Coronary artery (tissue), 2 donors: ENCODE data around the gene PGR.

Source experiments
- DNase-seq: peaks from one replicate; pipeline ENCODE4 v3.0.0-alpha.2; 2017; ENCODE audit warnings: low spot score
- H3K27ac ChIP-seq, 2 donors: fragments of 200-600 bp; sonication (generic); one replicate each; pipeline ENCODE4 v1.5.1; 2016 to 2019
- H3K4me3 ChIP-seq: fragments of 200-600 bp; sonication (generic); 2 replicates; pipeline ENCODE4 v1.5.1; 2016; ENCODE audit warnings: mild to moderate bottlenecking, moderate library complexity
- CTCF ChIP-seq: fragments of 200-600 bp; sonication (generic); IDR thresholded peaks from one replicate; pipeline ENCODE4 v1.5.1; 2019; ENCODE audit warnings: antibody characterized with exemption

PGR gene

DNA sequence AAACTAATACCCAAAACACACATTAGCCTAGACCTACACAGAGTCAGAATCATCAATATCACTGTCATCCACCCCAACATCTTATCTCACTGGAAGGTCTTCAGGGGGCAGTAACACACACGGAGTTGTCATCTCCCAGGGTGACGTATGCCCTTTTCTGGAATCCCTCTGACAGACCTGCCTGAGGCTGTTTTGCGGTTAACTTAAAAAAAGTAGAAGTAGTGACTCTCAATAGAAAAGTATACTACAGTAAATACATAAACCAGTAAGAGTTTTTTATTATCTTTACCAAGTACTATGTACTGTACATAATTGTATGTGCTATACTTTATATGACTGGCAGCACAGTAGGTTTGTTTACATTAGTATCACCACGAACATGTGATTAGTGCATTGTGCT lies 80.5 kb downstream of the PGR start:
- Histone ChIP-seq H3K4me3 (no peak overlapping the region), H3K27ac (no peak overlapping the region)
- DNase-seq: no peak
- TF ChIP-seq CTCF: no peak

DNA sequence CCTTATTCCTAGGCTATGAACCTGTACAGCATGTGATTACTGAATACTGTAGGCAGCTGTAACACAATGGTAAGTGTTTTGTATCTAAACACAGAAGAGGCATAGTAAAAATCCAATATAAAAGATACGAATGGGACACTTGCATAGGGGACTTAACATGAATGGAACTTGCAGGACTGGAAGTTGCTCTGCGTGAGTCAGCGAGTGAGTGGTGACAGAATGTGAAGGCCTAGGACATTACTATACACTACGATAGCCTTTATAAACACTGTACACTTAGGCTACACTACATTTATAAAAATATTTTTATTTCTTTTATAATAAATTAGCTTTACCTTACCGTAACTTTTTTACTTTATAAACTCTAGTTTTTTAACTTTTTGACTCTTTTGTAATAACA lies 81.1 kb downstream of the PGR start:
- DNase-seq: no peak
- Histone ChIP-seq H3K27ac (no peak overlapping the region), H3K4me3 (no peak overlapping the region)
- no peak for TF ChIP-seq CTCF

DNA sequence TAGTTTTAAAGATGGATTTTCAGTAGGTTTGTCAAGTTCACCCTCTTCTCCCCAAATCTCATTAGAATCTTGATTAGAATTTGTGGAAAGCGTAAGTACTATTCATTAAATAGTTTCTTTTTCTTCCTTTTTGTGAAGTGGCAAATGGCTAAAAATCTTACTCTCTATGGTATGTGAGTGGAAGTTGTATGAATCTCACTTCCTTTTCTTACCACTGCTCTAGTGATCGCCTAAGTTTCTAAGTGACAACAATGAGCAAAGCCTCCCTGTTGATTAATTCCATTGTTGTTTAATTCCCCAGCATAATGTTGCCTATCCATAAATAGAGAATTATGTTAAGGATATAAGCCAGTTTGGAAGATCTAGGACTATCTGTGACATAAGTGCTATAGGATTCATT lies 82.7 kb downstream of the PGR start:
- no peak for TF ChIP-seq CTCF
- DNase-seq: no peak
- Histone ChIP-seq H3K27ac (no peak overlapping the region), H3K4me3 (no peak overlapping the region)

- no peak for DNase-seq
- H3K4me3 ChIP-seq: no peak overlapping the region
- no peak overlapping the region for H3K27ac ChIP-seq
- TF ChIP-seq CTCF: no peak
Observed at GRCh38 chr11:101045415-101045814, 84.2 kb downstream of the PGR start.

DNA sequence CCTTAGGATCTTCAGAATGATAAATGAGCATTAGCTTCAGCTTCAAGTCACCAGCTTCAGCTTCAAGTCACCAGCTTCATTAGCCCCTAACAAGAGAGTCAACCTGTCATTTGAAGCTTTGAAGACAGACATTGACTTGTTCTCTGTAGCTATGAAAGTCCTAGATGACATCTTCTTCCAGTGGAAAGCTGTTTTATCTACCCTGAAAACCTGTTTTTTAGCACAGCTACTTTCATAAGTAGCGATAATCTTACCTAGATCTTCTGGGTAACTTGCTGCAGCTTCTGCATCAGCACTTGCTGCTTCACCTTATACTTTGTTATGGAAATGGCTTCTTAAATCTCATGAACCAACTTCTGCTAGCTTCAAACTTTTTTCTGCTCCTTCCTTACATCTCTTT lies 85.7 kb downstream of the PGR start:
- no peak for TF ChIP-seq CTCF

GRCh38 chr11:101035872-101036271 lies 93.7 kb downstream of the PGR start:
- no peak overlapping the region for H3K4me3 ChIP-seq
- DNase-seq: no peak
- no peak for TF ChIP-seq CTCF
- peak overlapping the region in 1 of 2 donors; percentile 18 for H3K27ac ChIP-seq

More for the DNA sequence above, 85.7 kb downstream of the PGR start:
- Histone ChIP-seq H3K4me3 (no peak overlapping the region), H3K27ac (no peak overlapping the region)
- no peak for DNase-seq

GRCh38 chr11:101034076-101034475 lies 95.5 kb downstream of the PGR start:
- peak; percentile 75 for DNase-seq
- peak overlapping the region; percentile 23 for H3K4me3 ChIP-seq
- peak overlapping the region; percentile 56 to 62 for H3K27ac ChIP-seq
- no peak for TF ChIP-seq CTCF
